Coronary artery (tissue), 2 donors: Measurements from ENCODE around the gene CCDC39.

ENCODE experiments used
- DNase-seq: peaks from one replicate; pipeline ENCODE4 v3.0.0-alpha.2; 2017; ENCODE audit warnings: low spot score
- H3K27ac ChIP-seq, 2 donors: fragments of 200-600 bp; sonication (generic); one replicate each; pipeline ENCODE4 v1.5.1; 2016 to 2019
- H3K4me3 ChIP-seq: fragments of 200-600 bp; sonication (generic); 2 replicates; pipeline ENCODE4 v1.5.1; 2016; ENCODE audit warnings: mild to moderate bottlenecking, moderate library complexity
- TF ChIP-seq, protein P1 (sequence below): fragments of 200-600 bp; sonication (generic); IDR thresholded peaks from one replicate; pipeline ENCODE4 v1.5.1; 2019; ENCODE audit warnings: antibody characterized with exemption

The CCDC39 gene

DNA sequence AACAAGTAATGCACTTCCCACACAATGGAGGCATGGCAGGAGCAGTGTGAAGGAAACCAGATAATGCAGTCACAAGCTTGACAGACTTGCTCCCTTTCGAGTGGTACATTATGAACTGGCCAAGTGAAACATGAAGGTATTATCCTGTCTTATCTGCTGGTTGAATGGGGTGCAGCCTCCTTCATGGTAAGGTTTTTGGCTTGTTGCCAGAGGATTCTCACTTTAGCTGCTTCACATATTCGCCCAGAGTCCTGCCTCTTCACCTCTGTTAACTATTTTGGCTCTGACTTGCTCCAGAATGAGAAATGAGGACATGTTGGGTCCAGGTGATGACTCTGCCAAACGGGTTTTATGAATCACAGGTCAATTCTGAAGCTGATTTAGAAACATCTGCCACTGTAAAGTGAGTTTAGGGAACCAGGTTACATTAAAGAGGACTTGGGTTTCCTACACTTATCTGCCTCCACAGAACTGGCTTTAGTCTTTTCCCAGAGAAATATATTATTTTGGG lies 19.5 kb upstream of the CCDC39 start:
- Histone ChIP-seq H3K27ac (no peak overlapping the region), H3K4me3 (no peak overlapping the region)
- TF ChIP-seq, protein P1, sequence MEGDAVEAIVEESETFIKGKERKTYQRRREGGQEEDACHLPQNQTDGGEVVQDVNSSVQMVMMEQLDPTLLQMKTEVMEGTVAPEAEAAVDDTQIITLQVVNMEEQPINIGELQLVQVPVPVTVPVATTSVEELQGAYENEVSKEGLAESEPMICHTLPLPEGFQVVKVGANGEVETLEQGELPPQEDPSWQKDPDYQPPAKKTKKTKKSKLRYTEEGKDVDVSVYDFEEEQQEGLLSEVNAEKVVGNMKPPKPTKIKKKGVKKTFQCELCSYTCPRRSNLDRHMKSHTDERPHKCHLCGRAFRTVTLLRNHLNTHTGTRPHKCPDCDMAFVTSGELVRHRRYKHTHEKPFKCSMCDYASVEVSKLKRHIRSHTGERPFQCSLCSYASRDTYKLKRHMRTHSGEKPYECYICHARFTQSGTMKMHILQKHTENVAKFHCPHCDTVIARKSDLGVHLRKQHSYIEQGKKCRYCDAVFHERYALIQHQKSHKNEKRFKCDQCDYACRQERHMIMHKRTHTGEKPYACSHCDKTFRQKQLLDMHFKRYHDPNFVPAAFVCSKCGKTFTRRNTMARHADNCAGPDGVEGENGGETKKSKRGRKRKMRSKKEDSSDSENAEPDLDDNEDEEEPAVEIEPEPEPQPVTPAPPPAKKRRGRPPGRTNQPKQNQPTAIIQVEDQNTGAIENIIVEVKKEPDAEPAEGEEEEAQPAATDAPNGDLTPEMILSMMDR, result no peak
- DNase-seq, result no peak

DNA sequence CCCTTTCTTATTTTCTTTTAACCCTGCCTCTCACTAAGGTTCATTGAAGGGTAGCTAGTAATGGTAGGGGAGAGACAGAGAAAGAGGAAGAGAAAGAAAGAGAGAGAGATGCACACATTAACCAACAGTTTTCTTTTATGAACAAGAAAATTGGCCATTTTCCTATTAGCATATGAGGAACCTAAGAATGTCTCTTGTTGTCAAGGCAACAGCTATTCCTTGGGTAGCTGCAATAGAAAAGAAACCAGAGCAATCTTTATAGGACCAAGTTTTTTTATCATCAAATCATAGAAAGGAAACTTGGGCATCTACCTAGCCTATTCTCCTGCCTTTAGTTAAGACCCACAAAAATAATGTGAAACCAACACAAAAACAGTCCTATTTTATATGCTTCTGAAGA lies 15.0 kb upstream of the CCDC39 start:
- DNase-seq, result no peak
- TF ChIP-seq, protein P1, result no peak
- H3K4me3 ChIP-seq, result no peak overlapping the region
- H3K27ac ChIP-seq, result no peak overlapping the region

DNA sequence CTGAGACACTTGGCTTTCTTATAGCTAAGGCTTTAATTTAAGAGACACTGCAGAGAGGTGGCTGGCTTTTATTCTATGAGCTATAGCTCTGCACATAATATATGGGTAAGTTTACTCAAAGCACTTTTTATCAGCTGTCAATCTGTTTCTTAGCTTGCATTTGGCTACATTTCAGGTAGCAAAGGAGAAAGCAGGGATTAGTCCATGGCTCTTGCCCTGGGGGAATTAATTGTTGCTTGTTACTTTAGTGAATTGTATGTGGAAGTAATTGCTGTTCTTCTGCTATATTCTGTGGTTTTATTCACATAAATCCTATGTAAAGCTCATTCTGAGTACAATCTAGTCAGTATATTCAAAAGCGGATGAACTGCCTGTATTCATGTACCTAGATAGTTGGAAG lies 14.4 kb upstream of the CCDC39 start:
- TF ChIP-seq, protein P1, result no peak
- DNase-seq, result no peak
- H3K4me3 ChIP-seq, result no peak overlapping the region
- no peak overlapping the region for H3K27ac ChIP-seq

DNA sequence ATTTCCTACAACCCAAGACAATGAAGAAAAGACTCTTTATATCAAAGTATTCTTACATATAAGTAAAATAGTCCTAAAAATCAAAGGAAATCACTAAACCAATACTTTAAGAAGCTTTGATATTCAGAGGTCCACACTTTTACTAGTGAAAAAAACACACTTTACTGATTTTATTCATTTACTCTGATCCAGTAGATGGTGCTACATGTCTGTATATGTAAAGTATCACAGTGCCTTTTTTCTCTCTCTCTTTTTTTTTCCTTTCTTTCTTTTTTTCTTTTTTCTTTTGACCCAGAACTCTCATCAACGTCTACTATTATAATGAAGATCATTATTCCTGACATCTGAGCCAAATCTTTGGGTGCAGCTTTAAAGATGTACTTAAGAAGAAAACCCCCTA lies 10.8 kb upstream of the CCDC39 start:
- TF ChIP-seq, protein P1, result no peak
- H3K4me3 ChIP-seq, result no peak overlapping the region
- no peak for DNase-seq
- H3K27ac ChIP-seq, result no peak overlapping the region

DNA sequence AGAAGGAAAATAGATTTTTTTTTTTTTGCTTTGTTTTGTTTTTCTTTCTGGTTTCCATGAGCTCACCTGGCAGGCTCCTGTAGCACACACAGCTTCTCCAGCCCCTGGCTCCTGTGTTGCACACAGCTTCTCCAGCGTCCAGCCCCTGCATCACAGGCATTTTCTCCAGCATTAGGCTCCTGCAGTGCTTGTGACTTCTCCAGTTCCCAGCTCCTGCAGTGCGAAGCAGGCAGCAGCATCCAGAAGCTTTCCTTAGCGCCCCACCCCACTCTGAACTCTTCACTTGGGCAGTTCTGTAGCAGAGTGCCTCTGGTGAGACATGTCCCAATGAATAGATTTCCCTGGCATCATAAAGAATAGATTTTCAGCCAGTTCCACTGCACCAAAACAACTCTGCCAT lies 5.5 kb upstream of the CCDC39 start:
- no peak overlapping the region for H3K27ac ChIP-seq
- H3K4me3 ChIP-seq, result no peak overlapping the region
- DNase-seq, result no peak
- TF ChIP-seq, protein P1, result no peak

DNA sequence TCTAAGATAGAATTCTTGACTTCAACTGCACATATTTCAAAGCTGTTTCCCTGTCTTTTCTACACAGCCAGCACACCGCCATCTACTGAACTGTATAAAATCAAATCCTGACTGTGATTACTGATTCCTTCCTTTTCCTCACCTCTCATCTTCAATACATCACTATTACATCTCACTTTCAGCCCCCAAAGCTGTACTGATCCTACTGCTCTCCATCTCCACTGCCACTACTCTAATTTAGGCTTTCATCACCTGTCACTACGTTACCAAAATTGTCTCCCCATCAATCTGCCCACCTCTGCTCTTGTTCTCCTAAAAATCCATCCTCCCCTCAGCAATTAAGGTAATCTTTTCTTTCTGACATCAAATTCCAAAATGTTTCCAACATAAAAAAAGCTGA lies 4.5 kb upstream of the CCDC39 start:
- Histone ChIP-seq H3K4me3 (no peak overlapping the region), H3K27ac (no peak overlapping the region)
- TF ChIP-seq, protein P1, result no peak
- no peak for DNase-seq

DNA sequence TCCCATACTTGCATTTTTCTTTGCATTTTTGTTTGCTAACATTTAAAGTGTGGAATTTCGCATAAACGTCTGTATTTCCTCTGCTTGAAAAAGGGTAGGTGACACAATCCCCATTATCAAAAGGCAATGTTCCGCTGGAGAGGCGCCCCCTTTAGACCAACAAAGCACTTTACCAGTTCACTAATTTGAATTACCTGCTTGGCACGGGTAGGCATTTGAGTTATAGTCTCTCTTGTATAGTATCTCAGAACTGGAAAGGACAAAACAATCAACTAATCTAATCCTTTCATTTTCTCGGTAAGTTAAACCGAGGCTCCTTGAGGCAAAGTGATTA lies 775 bp upstream of the CCDC39 start:
- no peak for DNase-seq
- peak overlapping the region; percentile 77 for H3K4me3 ChIP-seq
- H3K27ac ChIP-seq, result no peak overlapping the region
- TF ChIP-seq, protein P1, result no peak
